ENCODE results near the gene WNT1.

DNA sequence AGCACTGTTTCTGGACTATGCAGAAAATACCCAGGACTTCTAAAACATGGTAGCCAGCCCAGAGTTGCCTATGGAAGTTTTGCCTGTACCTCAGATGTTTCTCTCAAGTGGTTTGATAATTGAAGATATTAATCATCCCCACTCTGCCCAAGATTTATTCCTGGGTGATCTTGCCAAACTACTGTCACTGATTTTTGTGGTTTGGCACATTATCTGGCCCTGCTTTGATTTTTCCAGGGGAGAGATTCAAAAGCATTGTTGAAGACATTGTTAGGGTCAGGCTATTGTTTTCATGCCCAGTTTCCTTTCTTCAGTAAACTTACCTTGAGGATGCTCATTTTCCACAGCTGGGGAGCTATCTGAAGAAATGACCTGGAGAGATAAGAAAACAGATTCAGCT is 34.6 kb downstream of the WNT1 start:
- TF ChIP-seq, protein P1, sequence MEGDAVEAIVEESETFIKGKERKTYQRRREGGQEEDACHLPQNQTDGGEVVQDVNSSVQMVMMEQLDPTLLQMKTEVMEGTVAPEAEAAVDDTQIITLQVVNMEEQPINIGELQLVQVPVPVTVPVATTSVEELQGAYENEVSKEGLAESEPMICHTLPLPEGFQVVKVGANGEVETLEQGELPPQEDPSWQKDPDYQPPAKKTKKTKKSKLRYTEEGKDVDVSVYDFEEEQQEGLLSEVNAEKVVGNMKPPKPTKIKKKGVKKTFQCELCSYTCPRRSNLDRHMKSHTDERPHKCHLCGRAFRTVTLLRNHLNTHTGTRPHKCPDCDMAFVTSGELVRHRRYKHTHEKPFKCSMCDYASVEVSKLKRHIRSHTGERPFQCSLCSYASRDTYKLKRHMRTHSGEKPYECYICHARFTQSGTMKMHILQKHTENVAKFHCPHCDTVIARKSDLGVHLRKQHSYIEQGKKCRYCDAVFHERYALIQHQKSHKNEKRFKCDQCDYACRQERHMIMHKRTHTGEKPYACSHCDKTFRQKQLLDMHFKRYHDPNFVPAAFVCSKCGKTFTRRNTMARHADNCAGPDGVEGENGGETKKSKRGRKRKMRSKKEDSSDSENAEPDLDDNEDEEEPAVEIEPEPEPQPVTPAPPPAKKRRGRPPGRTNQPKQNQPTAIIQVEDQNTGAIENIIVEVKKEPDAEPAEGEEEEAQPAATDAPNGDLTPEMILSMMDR (IDR thresholded peaks at IDR 0.05; ENCODE audit: low read depth, low read length): no peak
- no peak for TF ChIP-seq EZH2phosphoT487 (IDR thresholded peaks at IDR 0.05; ENCODE audit: low read depth)

Measured in OCI-LY3 (cell line).